Stimulated activated CD4-positive, alpha-beta T cell treated with anti-CD3 and anti-CD28 coated beads, Interleukin-1b, Interleukin-23, amount 100 ng/mL, for 4 hours (primary cell): ENCODE measurements around the gene SSBP2.
"Not testable (repeated sequence)": the region's sequence is repeated elsewhere in the genome, so short reads cannot be mapped to it uniquely, and the experiment has no call there.

Source experiments
- DNase-seq, 2 donors: peaks; one replicate each; pipeline ENCODE4 v3.0.0-alpha.2; 2020; ENCODE audit warnings: low read depth in 2 of 2

SSBP2 gene

GRCh38 chr5:81660624-81661023, 90.3 kb downstream of the SSBP2 start:
- DNase-seq = not testable (repeated sequence)

GRCh38 chr5:81657386-81657785, 93.5 kb downstream of the SSBP2 start:
- DNase-seq = no peak

- no peak for DNase-seq
Measured at GRCh38 chr5:81656783-81657182, 94.1 kb downstream of the SSBP2 start.

- no peak for DNase-seq
Measured at GRCh38 chr5:81650987-81651386, 99.9 kb downstream of the SSBP2 start.

- no peak for DNase-seq
Measured at GRCh38 chr5:81646469-81646995, 104.4 kb downstream of the SSBP2 start.

GRCh38 chr5:81642210-81642609, 108.7 kb downstream of the SSBP2 start:
- DNase-seq = no peak

GRCh38 chr5:81639556-81639955, 111.3 kb downstream of the SSBP2 start:
- DNase-seq = no peak

- no peak for DNase-seq
Measured at GRCh38 chr5:81638471-81638870, 112.4 kb downstream of the SSBP2 start.

GRCh38 chr5:81633891-81634290, 117.0 kb downstream of the SSBP2 start:
- DNase-seq = no peak

- DNase-seq = no peak
Measured at GRCh38 chr5:81633471-81633870, 117.4 kb downstream of the SSBP2 start.

GRCh38 chr5:81632679-81633078, 118.2 kb downstream of the SSBP2 start:
- DNase-seq = no peak

GRCh38 chr5:81631621-81632020, 119.3 kb downstream of the SSBP2 start:
- no peak for DNase-seq

GRCh38 chr5:81631124-81631523, 119.8 kb downstream of the SSBP2 start:
- no peak for DNase-seq

- no peak for DNase-seq
Measured at GRCh38 chr5:81630684-81631083, 120.2 kb downstream of the SSBP2 start.

- DNase-seq = no peak
Measured at GRCh38 chr5:81629986-81630385, 120.9 kb downstream of the SSBP2 start.

GRCh38 chr5:81628061-81628460, 122.8 kb downstream of the SSBP2 start:
- not testable (repeated sequence) for DNase-seq

GRCh38 chr5:81626524-81626923, 124.4 kb downstream of the SSBP2 start:
- no peak for DNase-seq

GRCh38 chr5:81609810-81610375, 141.0 kb downstream of the SSBP2 start:
- no peak for DNase-seq

- no peak for DNase-seq
Measured at GRCh38 chr5:81608976-81609375, 141.9 kb downstream of the SSBP2 start.

- DNase-seq = no peak
Measured at GRCh38 chr5:81607693-81608092, 143.2 kb downstream of the SSBP2 start.

GRCh38 chr5:81606150-81606549, 144.7 kb downstream of the SSBP2 start:
- DNase-seq = no peak

GRCh38 chr5:81605299-81605698, 145.6 kb downstream of the SSBP2 start:
- no peak for DNase-seq

- no peak for DNase-seq
Measured at GRCh38 chr5:81604193-81604592, 146.7 kb downstream of the SSBP2 start.

- no peak for DNase-seq
Measured at GRCh38 chr5:81601919-81602318, 149.0 kb downstream of the SSBP2 start.
